Activated T-cell treated with anti-CD3 and anti-CD28 coated beads for 24 hours (primary cell): ENCODE data around the gene IL33.

Experiments
- DNase-seq: peaks from one replicate; pipeline ENCODE4 v3.0.0-alpha.2; 2020; ENCODE audit warnings: low read depth

IL33 gene

GRCh38 chr9:6218099-6218502 is 2.5 kb downstream of the IL33 start:
- no peak for DNase-seq

DNA sequence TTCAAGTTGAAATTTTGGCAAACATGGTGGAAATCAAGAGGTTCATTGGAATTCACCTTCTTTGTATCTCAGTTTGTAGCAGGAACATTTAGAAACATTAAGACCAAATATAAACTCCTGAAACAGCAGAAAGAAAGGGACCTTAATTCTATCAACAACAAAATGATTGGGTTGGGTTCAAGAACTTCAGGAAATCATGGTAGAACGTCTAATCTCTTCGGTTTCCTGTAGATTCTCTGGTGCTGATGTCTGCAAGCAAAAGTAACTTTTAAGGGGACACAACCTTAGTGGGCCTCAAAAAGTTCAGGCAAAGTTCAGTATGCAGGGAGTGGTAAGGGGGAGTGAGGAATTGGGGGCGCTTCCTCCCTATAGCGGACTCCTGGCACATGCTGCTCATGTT is 3.4 kb downstream of the IL33 start:
- DNase-seq, result no peak

DNA sequence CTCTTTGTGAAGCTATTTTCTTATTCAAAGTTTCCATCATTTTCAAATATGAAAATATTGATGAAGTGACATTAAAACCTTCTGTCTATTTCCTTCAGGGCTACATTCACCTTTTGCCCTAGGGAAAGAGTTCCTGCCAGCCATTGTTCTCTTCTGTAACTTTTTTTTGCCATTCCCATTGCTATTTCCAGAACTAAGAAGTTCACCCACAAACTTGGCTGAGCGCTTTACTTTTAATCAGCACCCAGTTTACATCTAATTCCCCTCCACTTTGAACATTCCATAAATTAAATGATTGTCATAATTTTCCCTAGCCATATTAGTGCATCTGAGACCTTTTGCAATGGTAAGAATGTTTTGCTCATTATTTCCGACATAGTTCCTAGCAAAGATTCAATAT is 4.4 kb downstream of the IL33 start:
- DNase-seq, result no peak

- no peak for DNase-seq
Measured at GRCh38 chr9:6224393-6225154, 9.0 kb downstream of the IL33 start.

- no peak for DNase-seq
Measured at GRCh38 chr9:6226696-6227095, 11.1 kb downstream of the IL33 start.

DNA sequence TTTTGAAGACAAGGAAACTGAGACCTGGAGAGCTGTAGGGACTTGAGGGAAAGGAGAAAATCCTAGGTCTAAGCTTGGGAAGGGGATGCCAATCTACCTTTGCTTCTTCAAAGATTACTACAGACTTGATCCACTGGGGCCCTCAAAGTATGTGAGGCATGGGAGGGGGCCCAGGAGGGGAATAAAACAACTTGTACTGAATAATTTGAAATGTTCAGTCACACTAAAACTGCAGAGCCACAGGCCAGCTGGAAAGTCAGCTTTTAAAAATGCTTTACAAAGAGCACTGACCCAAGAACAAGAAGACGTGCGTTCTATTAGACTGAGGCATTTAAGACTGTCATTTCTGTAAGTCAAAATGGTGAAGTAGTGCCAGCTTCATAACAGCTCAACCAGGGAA is 13.6 kb downstream of the IL33 start:
- no peak for DNase-seq

DNA sequence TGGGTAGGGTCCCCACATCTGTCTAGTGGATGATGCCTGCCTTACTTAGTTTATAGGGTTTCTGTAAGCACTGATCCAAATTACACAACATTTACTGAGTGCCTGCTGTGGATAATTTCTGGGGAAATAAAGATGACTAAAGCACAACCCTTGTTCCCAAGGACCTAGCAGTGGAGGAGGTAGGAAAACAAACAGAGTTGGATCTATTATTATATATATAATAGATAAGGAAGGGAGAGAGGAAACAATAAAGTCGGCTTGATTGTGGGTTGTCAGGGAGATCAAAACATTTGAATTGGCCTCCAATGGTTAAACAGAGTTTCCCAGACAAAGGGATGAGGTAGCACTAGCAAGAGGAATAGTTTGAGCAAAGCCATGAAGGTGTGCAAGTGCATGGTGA is 14.0 kb downstream of the IL33 start:
- DNase-seq, result no peak

GRCh38 chr9:6230037-6230780 is 14.6 kb downstream of the IL33 start:
- DNase-seq, result no peak

GRCh38 chr9:6232336-6232945 is 16.8 kb downstream of the IL33 start:
- no peak for DNase-seq

DNA sequence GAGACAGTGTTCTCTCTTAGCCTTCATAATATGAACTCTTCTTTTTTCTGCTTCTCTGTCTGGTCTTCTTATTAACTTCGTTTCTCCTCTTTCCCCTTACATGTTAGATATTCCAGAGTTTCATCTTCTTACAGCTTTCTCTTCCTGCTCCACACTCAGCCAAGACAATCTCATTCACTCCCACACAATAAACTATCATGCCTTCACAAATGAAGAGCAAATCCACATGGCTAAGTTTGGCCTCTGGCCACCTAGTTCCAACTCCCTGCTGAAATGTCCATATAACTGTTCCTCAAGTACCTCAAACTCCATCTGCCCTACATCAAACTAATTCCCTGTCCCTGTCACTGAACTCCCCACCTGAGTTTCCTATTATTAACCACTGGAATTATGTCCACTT is 18.4 kb downstream of the IL33 start:
- no peak for DNase-seq

DNA sequence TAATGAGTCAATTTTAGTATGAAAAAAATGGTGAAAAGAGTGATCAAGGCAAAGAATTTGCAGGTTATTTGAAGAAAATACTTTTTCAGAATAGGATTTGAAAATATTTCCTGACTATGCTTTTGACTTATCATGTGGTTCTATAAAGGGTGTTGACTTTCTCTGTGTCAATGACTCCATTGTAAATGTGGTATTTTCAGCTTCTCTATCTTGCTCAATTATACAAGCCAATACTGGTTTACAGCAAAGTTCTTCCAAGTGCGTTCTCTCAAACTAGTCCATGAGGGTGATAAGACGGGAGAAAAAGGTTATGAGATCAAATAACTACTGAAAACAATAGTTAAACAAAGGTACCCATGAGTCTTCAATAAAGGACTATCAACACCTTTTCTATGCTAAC is 21.7 kb downstream of the IL33 start:
- DNase-seq, result no peak

GRCh38 chr9:6239048-6239461 is 23.4 kb downstream of the IL33 start:
- no peak for DNase-seq

DNA sequence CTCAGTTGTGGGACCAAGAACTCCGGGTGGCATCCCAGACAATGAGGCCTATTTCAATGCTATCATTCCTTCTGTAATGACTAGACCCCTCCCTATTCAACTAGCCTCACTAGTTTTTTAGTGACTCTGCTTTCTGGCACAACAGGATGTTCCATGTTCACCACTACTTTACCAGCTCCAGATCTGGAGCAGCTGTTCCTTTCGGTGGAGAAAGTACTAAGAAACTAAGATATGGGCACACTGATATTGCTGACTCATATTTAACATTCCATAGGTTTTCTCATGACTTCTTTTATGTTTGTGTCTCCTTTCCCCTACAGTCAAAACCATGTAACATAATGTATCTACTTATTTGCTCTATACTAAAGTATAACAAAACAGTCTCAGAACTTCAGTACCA is 24.1 kb downstream of the IL33 start:
- DNase-seq, result no peak

DNA sequence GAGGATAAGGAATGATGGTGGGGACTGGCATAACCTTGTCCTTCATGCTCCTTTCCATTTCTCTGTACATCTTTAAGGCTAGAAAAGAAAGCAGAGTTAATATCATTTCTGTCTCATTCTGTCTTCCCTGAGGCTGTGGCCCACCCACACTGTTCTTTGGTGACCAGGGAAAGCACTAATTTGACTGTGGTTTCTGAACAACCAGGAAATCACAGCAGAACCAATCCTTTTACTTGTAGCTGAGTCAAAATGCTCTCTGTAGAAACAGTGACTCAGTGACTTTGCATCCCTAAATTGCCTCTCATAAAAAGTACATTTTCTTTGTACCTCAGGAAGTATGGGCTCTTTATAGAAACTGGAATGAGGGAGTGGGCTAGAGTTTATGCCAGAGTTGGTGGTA is 28.1 kb downstream of the IL33 start:
- DNase-seq, result no peak

- DNase-seq, result no peak
Measured at GRCh38 chr9:6247266-6247665, 31.7 kb downstream of the IL33 start.

DNA sequence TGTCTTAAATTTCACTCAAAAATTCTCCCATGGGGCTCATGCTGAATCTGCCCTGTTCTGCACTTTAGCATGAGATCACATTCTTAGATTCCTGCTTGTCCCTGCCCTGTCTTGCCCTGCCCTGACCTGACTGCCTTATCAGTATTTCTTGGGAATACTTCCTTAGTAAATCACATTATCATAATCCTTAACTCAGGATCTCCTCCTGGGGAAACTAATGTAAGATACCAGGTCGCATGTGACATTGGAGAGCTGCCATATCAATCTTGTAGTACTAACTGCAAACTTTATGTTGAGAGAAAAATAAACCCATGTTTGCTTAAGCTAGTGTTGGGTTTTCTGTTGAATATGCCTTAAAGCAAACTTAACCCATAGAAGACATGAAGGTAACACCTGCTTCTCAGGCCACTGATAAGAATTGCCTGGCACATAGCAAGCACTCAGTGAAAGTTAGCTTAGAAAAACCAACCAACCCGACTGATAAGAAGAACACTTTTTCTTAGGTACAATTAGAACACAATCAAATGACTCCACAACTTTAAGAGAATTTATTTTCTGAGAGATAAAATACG is 53.3 kb downstream of the IL33 start:
- DNase-seq, result no peak

DNA sequence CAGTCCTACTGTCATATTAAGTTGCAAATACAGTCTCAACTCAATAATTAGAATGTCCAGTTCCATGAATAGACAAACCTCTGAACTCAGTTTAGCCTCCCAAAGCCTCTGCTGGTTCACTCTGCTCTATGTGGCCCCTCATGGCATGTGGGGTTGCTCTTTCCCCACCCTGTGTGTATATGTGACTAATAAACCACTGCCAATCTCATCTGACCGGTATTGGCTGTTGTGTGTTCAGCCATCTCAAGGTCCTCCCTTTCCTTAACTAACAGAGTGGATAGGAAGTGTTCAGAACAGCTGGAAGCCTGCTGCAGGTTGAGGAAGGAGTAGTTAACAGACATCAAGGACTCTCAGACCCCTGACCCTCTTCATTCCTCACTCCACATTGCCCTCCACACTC is 55.3 kb downstream of the IL33 start:
- no peak for DNase-seq

DNA sequence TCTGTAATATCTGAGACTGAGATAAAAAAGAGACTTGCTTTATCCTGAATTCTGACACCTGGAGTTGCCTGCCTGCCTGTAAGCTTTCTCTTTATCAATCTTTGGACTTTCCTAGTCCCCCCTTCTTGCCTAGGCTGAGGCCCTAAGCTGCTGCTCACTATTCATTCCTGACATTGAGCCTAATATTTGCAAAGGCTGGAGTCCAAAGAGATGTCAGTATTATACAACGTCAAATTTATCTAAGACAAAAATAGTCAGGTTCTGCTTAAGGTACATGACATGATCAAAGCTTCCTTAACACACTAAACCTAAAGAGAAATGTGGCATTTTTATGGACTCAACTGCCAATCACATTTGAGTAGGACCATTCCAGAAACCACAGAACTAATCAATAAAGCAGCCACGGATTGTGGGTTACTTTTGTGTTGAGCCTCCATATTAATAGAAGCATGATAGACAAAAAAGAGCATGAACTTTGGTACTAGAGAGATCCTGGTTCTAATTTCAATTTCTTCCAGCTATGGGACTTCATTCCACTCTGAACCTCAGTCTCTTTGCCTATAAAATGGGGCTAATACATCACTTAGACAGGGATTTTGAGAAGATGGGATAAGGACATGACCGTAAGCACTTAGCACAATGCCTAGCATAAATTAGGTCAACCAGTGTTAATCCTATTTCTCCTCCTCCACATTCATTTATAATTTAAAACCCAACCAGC is 56.1 kb downstream of the IL33 start:
- no peak for DNase-seq

GRCh38 chr9:6272229-6272598 is 56.6 kb downstream of the IL33 start:
- DNase-seq, result no peak

- DNase-seq, result no peak
Measured at GRCh38 chr9:6277417-6277816, 61.8 kb downstream of the IL33 start.

- no peak for DNase-seq
Measured at GRCh38 chr9:6301858-6302257, 86.3 kb downstream of the IL33 start.

DNA sequence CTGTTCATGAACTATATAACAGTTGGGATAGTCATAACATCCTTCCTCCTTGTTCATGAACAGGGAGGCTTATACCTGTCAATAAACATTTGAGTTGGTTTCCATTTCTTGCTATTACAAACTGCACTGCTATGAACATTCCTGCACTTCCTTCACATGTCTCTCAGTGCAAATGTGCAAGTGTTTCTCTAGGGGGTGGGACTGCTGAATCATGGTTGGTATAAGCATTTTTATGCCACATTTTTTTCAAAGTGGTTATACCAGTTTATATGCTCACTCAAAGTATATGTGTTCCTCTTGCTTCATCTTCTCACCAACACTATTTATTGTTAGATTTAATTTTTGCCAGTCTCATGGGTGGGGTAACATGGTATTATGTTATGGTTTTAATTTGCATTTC is 86.8 kb downstream of the IL33 start:
- no peak for DNase-seq
